MM.1S (cell line): ENCODE data around the gene PRKG1.

ENCODE experiments used
- DNase-seq: peaks from one replicate; pipeline ENCODE4 v3.0.0-alpha.2; 2015
- H2AFZ ChIP-seq: fragments of 300-600 bp; sonication (generic); 2 replicates; pipeline ENCODE4 v1.6.0; 2016; ENCODE audit warnings: antibody characterized with exemption, low read length
- H3F3A ChIP-seq: fragments of 300-600 bp; sonication (generic); 2 replicates; pipeline ENCODE4 v1.6.1; 2016; ENCODE audit warnings: mild to moderate bottlenecking, antibody characterized with exemption, low read length, moderate library complexity, mixed read lengths; ENCODE audit not compliant: insufficient read depth
- H3K27ac ChIP-seq: fragments of 300-600 bp; sonication (generic); 2 replicates; pipeline ENCODE4 v1.5.1; 2016; ENCODE audit warnings: mild to moderate bottlenecking, low read length
- H3K27me3 ChIP-seq: fragments of 300-600 bp; sonication (generic); replicated peaks from 2 replicates; pipeline ENCODE4 v1.6.0; 2016; ENCODE audit warnings: low read length; ENCODE audit not compliant: insufficient read depth
- H3K36me3 ChIP-seq: fragments of 300-600 bp; sonication (generic); replicated peaks from 2 replicates; pipeline ENCODE4 v1.6.1; 2016; ENCODE audit warnings: mild to moderate bottlenecking, low read length, mixed read lengths; ENCODE audit not compliant: insufficient read depth
- H3K4me1 ChIP-seq: fragments of 300-600 bp; sonication (generic); 2 replicates; pipeline ENCODE4 v1.6.1; 2016; ENCODE audit warnings: low read length, mixed read lengths
- H3K4me2 ChIP-seq: fragments of 300-600 bp; sonication (generic); 2 replicates; pipeline ENCODE4 v1.6.0; 2016; ENCODE audit warnings: low read depth, low read length
- H3K4me3 ChIP-seq: fragments of 300-600 bp; sonication (generic); 2 replicates; pipeline ENCODE4 v1.5.1; 2016; ENCODE audit warnings: low read length, mixed read lengths
- H3K79me2 ChIP-seq: fragments of 300-600 bp; sonication (generic); 2 replicates; pipeline ENCODE4 v1.6.1; 2016; ENCODE audit warnings: mixed run types, low read length, mixed read lengths
- H3K9ac ChIP-seq: fragments of 300-600 bp; sonication (generic); 2 replicates; pipeline ENCODE4 v1.6.1; 2016; ENCODE audit warnings: low read length, mixed read lengths
- H3K9me2 ChIP-seq: fragments of 300-600 bp; sonication (generic); replicated peaks from 2 replicates; pipeline ENCODE4 v1.6.1; 2016; ENCODE audit warnings: mild to moderate bottlenecking, low read length, mixed read lengths; ENCODE audit not compliant: insufficient read depth
- H3K9me3 ChIP-seq: fragments of 300-600 bp; sonication (generic); replicated peaks from 2 replicates; pipeline ENCODE4 v1.6.1; 2016; ENCODE audit warnings: mild to moderate bottlenecking, low read length, mixed read lengths; ENCODE audit not compliant: insufficient read depth
- H4K20me1 ChIP-seq: fragments of 300-600 bp; sonication (generic); 2 replicates; pipeline ENCODE4 v1.6.1; 2016; ENCODE audit warnings: mild to moderate bottlenecking, low read length, moderate library complexity, mixed read lengths; ENCODE audit not compliant: insufficient read depth
- EZH2 ChIP-seq: fragments of 300-600 bp; sonication (generic); optimal IDR thresholded peaks from 2 replicates; pipeline ENCODE3; 2017; ENCODE audit warnings: low read depth, mild to moderate bottlenecking, antibody characterized with exemption, low read length, mixed read lengths
- EZH2phosphoT487 ChIP-seq: fragments of 300-600 bp; sonication (generic); IDR thresholded peaks from 2 replicates; pipeline ENCODE4 v1.6.1; 2018; ENCODE audit warnings: antibody characterized with exemption, low read length
- TF ChIP-seq, protein P1 (sequence below): fragments of 300-600 bp; sonication (generic); IDR thresholded peaks from 2 replicates; pipeline ENCODE4 v1.5.1; 2016; ENCODE audit warnings: antibody characterized with exemption, low read length, mixed read lengths

Gene PRKG1

DNA sequence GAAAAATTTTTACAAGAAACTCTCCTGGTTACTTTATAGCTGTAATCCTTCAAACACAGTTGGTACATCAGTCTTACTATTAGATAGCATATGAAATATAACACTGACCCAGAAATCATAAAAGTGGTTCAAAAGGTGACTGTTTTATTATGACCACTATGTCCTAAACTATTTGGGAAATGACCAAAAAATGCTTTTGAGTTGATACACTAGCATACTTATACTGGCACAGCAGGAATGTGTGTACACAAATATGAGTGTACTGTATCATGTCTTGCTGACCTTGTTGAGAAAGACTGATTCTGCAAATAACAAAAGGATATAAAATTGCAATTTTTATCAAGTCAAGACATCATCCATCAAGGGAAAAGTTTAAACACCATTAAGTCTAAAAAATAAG is 600.8 kb downstream of the PRKG1 start:
- H3K27ac ChIP-seq: no peak overlapping the region
- H3K9me2 ChIP-seq: no peaks in the 10 kb centered on the region
- H3K4me3 ChIP-seq: no peak overlapping the region
- TF ChIP-seq, protein P1, sequence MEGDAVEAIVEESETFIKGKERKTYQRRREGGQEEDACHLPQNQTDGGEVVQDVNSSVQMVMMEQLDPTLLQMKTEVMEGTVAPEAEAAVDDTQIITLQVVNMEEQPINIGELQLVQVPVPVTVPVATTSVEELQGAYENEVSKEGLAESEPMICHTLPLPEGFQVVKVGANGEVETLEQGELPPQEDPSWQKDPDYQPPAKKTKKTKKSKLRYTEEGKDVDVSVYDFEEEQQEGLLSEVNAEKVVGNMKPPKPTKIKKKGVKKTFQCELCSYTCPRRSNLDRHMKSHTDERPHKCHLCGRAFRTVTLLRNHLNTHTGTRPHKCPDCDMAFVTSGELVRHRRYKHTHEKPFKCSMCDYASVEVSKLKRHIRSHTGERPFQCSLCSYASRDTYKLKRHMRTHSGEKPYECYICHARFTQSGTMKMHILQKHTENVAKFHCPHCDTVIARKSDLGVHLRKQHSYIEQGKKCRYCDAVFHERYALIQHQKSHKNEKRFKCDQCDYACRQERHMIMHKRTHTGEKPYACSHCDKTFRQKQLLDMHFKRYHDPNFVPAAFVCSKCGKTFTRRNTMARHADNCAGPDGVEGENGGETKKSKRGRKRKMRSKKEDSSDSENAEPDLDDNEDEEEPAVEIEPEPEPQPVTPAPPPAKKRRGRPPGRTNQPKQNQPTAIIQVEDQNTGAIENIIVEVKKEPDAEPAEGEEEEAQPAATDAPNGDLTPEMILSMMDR: no peak
- TF ChIP-seq EZH2 (no peak), EZH2phosphoT487 (no peak)
- H3K9me3 ChIP-seq: no peaks in the 10 kb centered on the region
- no peaks in the 10 kb centered on the region for H4K20me1 ChIP-seq
- H3K4me2 ChIP-seq: no peak overlapping the region
- H3K27me3 ChIP-seq: no peaks in the 10 kb centered on the region
- no peaks in the 10 kb centered on the region for H3K79me2 ChIP-seq
- DNase-seq: no peak
- no peak overlapping the region for H3K9ac ChIP-seq
- H3K4me1 ChIP-seq: no peaks in the 10 kb centered on the region
- H3K36me3 ChIP-seq: no peaks in the 10 kb centered on the region
- no peak overlapping the region for H2AFZ ChIP-seq
- no peaks in the 10 kb centered on the region for H3F3A ChIP-seq

- Histone ChIP-seq H3K9ac (no peak overlapping the region), H3K27me3 (no peaks in the 10 kb centered on the region), H3K27ac (no peak overlapping the region), H3K4me2 (no peak overlapping the region), H3K9me2 (no peaks in the 10 kb centered on the region), H3K4me1 (no peaks in the 10 kb centered on the region), H3K9me3 (no peaks in the 10 kb centered on the region), H3K79me2 (no peaks in the 10 kb centered on the region), H2AFZ (no peak overlapping the region), H3K4me3 (no peak overlapping the region), H4K20me1 (no peaks in the 10 kb centered on the region), H3K36me3 (no peaks in the 10 kb centered on the region), H3F3A (no peaks in the 10 kb centered on the region)
- no peak for DNase-seq
- TF ChIP-seq EZH2 (no peak), EZH2phosphoT487 (no peak)
- TF ChIP-seq, protein P1: no peak
Measured at GRCh38 chr10:51679841-51680240, 605.6 kb downstream of the PRKG1 start.

GRCh38 chr10:51683031-51683691 is 608.9 kb downstream of the PRKG1 start:
- no peak for DNase-seq
- Histone ChIP-seq H3K4me3 (no peak overlapping the region), H3K27me3 (no peaks in the 10 kb centered on the region), H3F3A (no peaks in the 10 kb centered on the region), H3K79me2 (no peaks in the 10 kb centered on the region), H4K20me1 (no peaks in the 10 kb centered on the region), H3K9me2 (no peaks in the 10 kb centered on the region), H2AFZ (no peak overlapping the region), H3K27ac (no peak overlapping the region), H3K36me3 (no peaks in the 10 kb centered on the region), H3K9ac (no peak overlapping the region), H3K4me2 (no peak overlapping the region), H3K4me1 (no peaks in the 10 kb centered on the region), H3K9me3 (no peaks in the 10 kb centered on the region)
- no peak for TF ChIP-seq EZH2phosphoT487
- TF ChIP-seq EZH2: no peak
- TF ChIP-seq, protein P1: no peak
